Neutrophil (primary cell): Measurements from ENCODE around the gene GALNT17.
"Not testable (repeated sequence)": the region's sequence is repeated elsewhere in the genome, so short reads cannot be mapped to it uniquely, and the experiment has no call there.

ENCODE experiments used
- H3K27ac ChIP-seq: fragments of 200-600 bp; sonication (generic); 2 replicates; pipeline ENCODE4 v1.5.1; 2016; ENCODE audit warnings: mild to moderate bottlenecking, moderate library complexity
- H3K27me3 ChIP-seq: fragments of 200-600 bp; sonication (generic); 2 replicates; pipeline ENCODE4 v1.6.0; 2016; ENCODE audit warnings: mild to moderate bottlenecking
- H3K36me3 ChIP-seq: fragments of 200-600 bp; sonication (generic); 2 replicates; pipeline ENCODE4 v1.5.1; 2017
- H3K4me1 ChIP-seq, 2 experiments: fragments of 200-600 bp in 1 of 2; sonication (generic) in 1 of 2; 1 replicate in 1 of 2; 2 replicates in 1 of 2; pipeline versions ENCODE4 v1.5.1 to v1.6.1; 2013 to 2016; ENCODE audit warnings: low read depth in 1 of 2, low read length in 1 of 2, mild to moderate bottlenecking in 1 of 2, moderate library complexity in 1 of 2; ENCODE audit not compliant: control insufficient read depth in 1 of 2, insufficient read depth in 1 of 2
- H3K4me3 ChIP-seq, 2 experiments: fragments of 200-600 bp in 1 of 2; sonication (generic) in 1 of 2; 1 replicate in 1 of 2; 2 replicates in 1 of 2; pipeline ENCODE4 v1.5.1; 2013 to 2016; ENCODE audit warnings: low read depth in 1 of 2, low read length in 1 of 2, mild to moderate bottlenecking in 1 of 2, moderate library complexity in 1 of 2
- H3K9me3 ChIP-seq: fragments of 200-600 bp; sonication (generic); 2 replicates; pipeline ENCODE4 v1.5.1; 2016
- TF ChIP-seq, protein P1 (sequence below): fragments of 200-600 bp; sonication (generic); IDR thresholded peaks from 2 replicates; pipeline ENCODE4 v1.5.1; 2016; ENCODE audit warnings: antibody characterized with exemption

Gene GALNT17

GRCh38 chr7:71251706-71252105 lies 119.8 kb downstream of the GALNT17 start:
- Histone ChIP-seq H3K4me1 (no peaks in the 10 kb centered on the region), H3K27ac (no peak overlapping the region), H3K4me3 (no peak overlapping the region), H3K9me3 (no peaks in the 10 kb centered on the region), H3K36me3 (no peaks in the 10 kb centered on the region), H3K27me3 (no peaks in the 10 kb centered on the region)
- TF ChIP-seq, protein P1, sequence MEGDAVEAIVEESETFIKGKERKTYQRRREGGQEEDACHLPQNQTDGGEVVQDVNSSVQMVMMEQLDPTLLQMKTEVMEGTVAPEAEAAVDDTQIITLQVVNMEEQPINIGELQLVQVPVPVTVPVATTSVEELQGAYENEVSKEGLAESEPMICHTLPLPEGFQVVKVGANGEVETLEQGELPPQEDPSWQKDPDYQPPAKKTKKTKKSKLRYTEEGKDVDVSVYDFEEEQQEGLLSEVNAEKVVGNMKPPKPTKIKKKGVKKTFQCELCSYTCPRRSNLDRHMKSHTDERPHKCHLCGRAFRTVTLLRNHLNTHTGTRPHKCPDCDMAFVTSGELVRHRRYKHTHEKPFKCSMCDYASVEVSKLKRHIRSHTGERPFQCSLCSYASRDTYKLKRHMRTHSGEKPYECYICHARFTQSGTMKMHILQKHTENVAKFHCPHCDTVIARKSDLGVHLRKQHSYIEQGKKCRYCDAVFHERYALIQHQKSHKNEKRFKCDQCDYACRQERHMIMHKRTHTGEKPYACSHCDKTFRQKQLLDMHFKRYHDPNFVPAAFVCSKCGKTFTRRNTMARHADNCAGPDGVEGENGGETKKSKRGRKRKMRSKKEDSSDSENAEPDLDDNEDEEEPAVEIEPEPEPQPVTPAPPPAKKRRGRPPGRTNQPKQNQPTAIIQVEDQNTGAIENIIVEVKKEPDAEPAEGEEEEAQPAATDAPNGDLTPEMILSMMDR: no peak

GRCh38 chr7:71254751-71255150 lies 122.8 kb downstream of the GALNT17 start:
- Histone ChIP-seq H3K9me3 (no peaks in the 10 kb centered on the region), H3K36me3 (no peaks in the 10 kb centered on the region), H3K4me1 (no peaks in the 10 kb centered on the region), H3K27ac (no peak overlapping the region), H3K4me3 (no peak overlapping the region), H3K27me3 (no peaks in the 10 kb centered on the region)
- TF ChIP-seq, protein P1: no peak

DNA sequence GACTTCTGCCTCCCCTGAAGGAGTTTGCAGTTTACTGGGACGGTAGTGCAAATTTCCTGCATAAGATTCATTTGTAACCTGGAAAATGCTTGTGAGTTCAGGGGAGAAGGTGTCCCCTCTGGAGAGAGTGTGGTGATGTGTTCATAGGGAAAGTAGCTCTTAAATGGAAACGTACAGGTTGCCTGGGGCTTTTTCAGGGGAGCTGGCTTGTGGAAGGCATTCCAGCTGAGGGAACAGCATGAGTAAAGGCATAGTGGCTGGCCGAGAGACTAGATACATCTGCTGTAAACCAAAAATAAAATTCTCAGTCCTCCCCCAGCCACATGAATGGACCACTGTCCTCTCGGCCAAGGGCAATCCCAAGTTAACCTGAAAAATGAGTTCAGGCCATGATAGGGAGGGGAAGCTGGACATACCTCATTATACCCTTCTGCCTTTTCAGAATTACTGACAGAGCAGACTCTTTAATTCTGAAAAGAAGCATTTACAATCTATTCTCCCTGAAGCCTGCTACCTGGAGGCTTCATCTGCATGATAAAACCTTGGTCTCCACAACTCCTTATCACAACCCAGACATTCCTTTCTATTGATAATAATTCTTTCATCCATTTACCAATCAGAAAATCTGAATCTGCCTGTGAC lies 123.7 kb downstream of the GALNT17 start:
- Histone ChIP-seq H3K27me3 (no peaks in the 10 kb centered on the region), H3K4me1 (no peaks in the 10 kb centered on the region), H3K27ac (no peak overlapping the region), H3K4me3 (no peak overlapping the region), H3K36me3 (no peaks in the 10 kb centered on the region), H3K9me3 (no peaks in the 10 kb centered on the region)
- TF ChIP-seq, protein P1: no peak

GRCh38 chr7:71261066-71261465 lies 129.1 kb downstream of the GALNT17 start:
- H3K4me3 ChIP-seq: no peak overlapping the region
- H3K9me3 ChIP-seq: no peaks in the 10 kb centered on the region
- H3K4me1 ChIP-seq: no peaks in the 10 kb centered on the region
- no peaks in the 10 kb centered on the region for H3K36me3 ChIP-seq
- H3K27me3 ChIP-seq: no peaks in the 10 kb centered on the region
- TF ChIP-seq, protein P1: no peak
- no peak overlapping the region for H3K27ac ChIP-seq

- H3K4me3 ChIP-seq, H3K9me3 ChIP-seq, H3K27me3 ChIP-seq: not testable (repeated sequence)
Measured at GRCh38 chr7:71262834-71263233, 130.9 kb downstream of the GALNT17 start.

GRCh38 chr7:71264005-71264404 lies 132.1 kb downstream of the GALNT17 start:
- Histone ChIP-seq H3K4me3 (no peak overlapping the region), H3K36me3 (no peaks in the 10 kb centered on the region), H3K27me3 (no peaks in the 10 kb centered on the region), H3K27ac (no peak overlapping the region), H3K4me1 (no peaks in the 10 kb centered on the region), H3K9me3 (no peaks in the 10 kb centered on the region)
- TF ChIP-seq, protein P1: no peak

More at GRCh38 chr7:71262834-71263233, 130.9 kb downstream of the GALNT17 start:
- H3K27ac ChIP-seq, H3K36me3 ChIP-seq, H3K4me1 ChIP-seq: not testable (repeated sequence)
